K562 (cell line): Measurements from ENCODE around the gene CROT. TPM values are rescaled to one million over a fixed set of nuclear protein-coding genes. Genes with fewer than 3 reads are reported as not detected.

Experiments used
- ATAC-seq: fragments of 200-7000 bp; cut with Tn5 transposase; 3 replicates; pipeline ENCODE4 v1.9.1; 2020; ENCODE audit warnings: moderate library complexity
- BruUV-seq: library from RNA; stranded (reverse); fragments of 400-500 nt; replicated peaks from 2 replicates; lab custom pipeline; 2021; lab: Mats Ljungman, UMichigan
- CTCF ChIA-PET: fragments of 300-600 bp; formaldehyde crosslinking; extraction: SDS; loops from one replicate; lab custom pipeline; 2021; ENCODE audit warnings: low intra/inter-chr PET ratio; lab: Yijun Ruan, JAX
- POLR2A ChIA-PET: fragments of 300-600, 350-650 bp; sonication (Branson Sonifier 250); formaldehyde crosslinking; extraction: SDS; loops from one replicate; lab custom pipeline; 2021; ENCODE audit warnings: antibody characterized with exemption, inconsistent platforms; lab: Yijun Ruan, JAX
- DNase-seq, 4 experiments: peaks; one replicate each; pipeline versions ENCODE4 v3.0.0 to v3.0.0-alpha.2; 2011 to 2018; ENCODE audit warnings: low spot score in 3 of 4, mixed read lengths in 3 of 4; ENCODE audit errors: extremely low read depth in 1 of 4
- FAIRE-seq: peaks from 2 replicates; lab custom pipeline; 2011; peaks lifted over from hg19 to GRCh38; lab: Jason Lieb, UNC
- H2AFZ ChIP-seq: 2 replicates; pipeline ENCODE4 v1.6.0; 2011; ENCODE audit warnings: low read depth, low read length, control low read depth, inconsistent platforms
- H3K27ac ChIP-seq: fragments of 200-600 bp; 3 replicates; pipeline ENCODE4 v1.8.0; 2011; ENCODE audit warnings: low read depth, mild to moderate bottlenecking, control low read depth, inconsistent platforms, low read length, moderate library complexity, mixed read lengths; ENCODE audit errors: extremely low read depth
- H3K27me3 ChIP-seq, 2 experiments: fragments of 300-600 bp in 1 of 2; 2 replicates in 1 of 2; 3 replicates in 1 of 2; pipeline versions ENCODE4 v1.6.0 to v1.8.0; 2011; ENCODE audit warnings: inconsistent platforms in 2 of 2, low read length in 2 of 2, mild to moderate bottlenecking in 1 of 2, mixed read lengths in 1 of 2, moderate library complexity in 1 of 2; ENCODE audit not compliant: control insufficient read depth in 2 of 2, insufficient read depth in 2 of 2
- H3K36me3 ChIP-seq: fragments of 300-600 bp; 3 replicates; pipeline ENCODE4 v1.8.0; 2011; ENCODE audit warnings: mild to moderate bottlenecking, low read length, inconsistent platforms; ENCODE audit not compliant: control insufficient read depth, insufficient read depth
- H3K4me1 ChIP-seq, 2 experiments: fragments of 200-600 bp in 1 of 2; replicated peaks in 1 of 2; 2 replicates in 1 of 2; 3 replicates in 1 of 2; pipeline versions ENCODE4 v1.5.1 to v1.8.0; 2011; ENCODE audit warnings: inconsistent platforms in 2 of 2, low read length in 2 of 2, mild to moderate bottlenecking in 1 of 2, mixed read lengths in 1 of 2, moderate library complexity in 1 of 2; ENCODE audit not compliant: control insufficient read depth in 2 of 2, insufficient read depth in 2 of 2
- H3K4me2 ChIP-seq: 2 replicates; pipeline ENCODE4 v1.6.1; 2011; ENCODE audit warnings: low read length, control low read depth, inconsistent platforms, mixed read lengths; ENCODE audit not compliant: insufficient read depth
- H3K4me3 ChIP-seq: fragments of 200-600 bp; sonication (generic), shearing (Covaris generic); 2 replicates; pipeline ENCODE4 v1.5.1; 2016; ENCODE audit warnings: control low read depth, inconsistent platforms
- H3K79me2 ChIP-seq: fragments of 200-600 bp; 3 replicates; pipeline ENCODE4 v1.8.0; 2011; ENCODE audit warnings: low read length, inconsistent platforms; ENCODE audit not compliant: control insufficient read depth, insufficient read depth
- H3K9ac ChIP-seq, 2 experiments: 2 replicates each; pipeline versions ENCODE4 v1.6.0 to v1.6.1; 2011; ENCODE audit warnings: low read depth in 2 of 2, low read length in 2 of 2, control low read depth in 1 of 2, inconsistent platforms in 1 of 2, mild to moderate bottlenecking in 1 of 2, mixed read lengths in 1 of 2; ENCODE audit not compliant: insufficient read depth in 1 of 2
- H3K9me1 ChIP-seq: one replicate; pipeline ENCODE4 v1.6.0; 2011; ENCODE audit warnings: inconsistent platforms, mild to moderate bottlenecking, low read length, moderate library complexity; ENCODE audit not compliant: control insufficient read depth, insufficient read depth
- H3K9me3 ChIP-seq: replicated peaks from 2 replicates; pipeline ENCODE4 v1.5.1; 2011; ENCODE audit warnings: low read depth, low read length, inconsistent platforms; ENCODE audit not compliant: control insufficient read depth, insufficient read depth
- H4K20me1 ChIP-seq: replicated peaks from 2 replicates; pipeline ENCODE4 v1.6.1; 2011; ENCODE audit warnings: low read length, inconsistent platforms, mixed read lengths; ENCODE audit not compliant: control insufficient read depth, insufficient read depth
- CCNT2 ChIP-seq: IDR thresholded peaks from 2 replicates; pipeline ENCODE4 v1.6.1; 2011; ENCODE audit warnings: borderline replicate concordance, low read depth, mild to moderate bottlenecking, moderate library complexity, mixed read lengths, low read length; ENCODE audit not compliant: insufficient read length; ENCODE audit errors: extremely low read depth
- ILK ChIP-seq: fragments of 450-650 bp; IDR thresholded peaks from 2 replicates; pipeline ENCODE4 v1.6.1; 2016; ENCODE audit warnings: missing genetic modification characterization, low read depth, mild to moderate bottlenecking, missing compliant biosample characterization, moderate library complexity, borderline replicate concordance
- MYNN ChIP-seq, 2 experiments: sonication (generic); formaldehyde crosslinking in 1 of 2; IDR thresholded peaks; 2 replicates each; pipeline versions ENCODE4 v1.5.0 to v1.6.1; 2016 to 2020; ENCODE audit warnings: antibody characterized with exemption in 1 of 2, missing genetic modification reagents in 1 of 2
- SMAD2 ChIP-seq: fragments of 150-350 bp; IDR thresholded peaks from 2 replicates; pipeline ENCODE4 v1.6.1; 2014; ENCODE audit warnings: low read depth, mild to moderate bottlenecking, low read length
- SMARCE1 ChIP-seq: fragments of 450-650 bp; IDR thresholded peaks from 2 replicates; pipeline ENCODE4 v1.7.1; 2016; ENCODE audit warnings: mild to moderate bottlenecking
- SPI1 ChIP-seq: IDR thresholded peaks from 2 replicates; pipeline ENCODE4 v1.6.1; 2011; ENCODE audit warnings: low read depth, low read length, control low read depth, borderline replicate concordance
- TCF3 ChIP-seq: sonication (generic); formaldehyde crosslinking; IDR thresholded peaks from 2 replicates; pipeline ENCODE4 v1.4.0; 2020; ENCODE audit warnings: mild to moderate bottlenecking, missing genetic modification reagents
- WGBS: fragments of 100-300 bp; shearing (Covaris generic); methylation state at CpG from one replicate; pipeline ENCODE4 v1.1.6; 2016; ENCODE audit warnings: low coverage, mixed read lengths; ENCODE audit not compliant: insufficient coverage; ENCODE audit errors: missing lambda C conversion rate; 5-methylcytosine and 5-hydroxymethylcytosine counted together
- in situ Hi-C: fragments of 300-500 bp; cut with MboI; formaldehyde crosslinking; loops from 4 replicates; pipeline ENCODE4 v1.15.0; 2018; ENCODE audit warnings: inconsistent platforms, mixed read lengths
- intact Hi-C: fragments of 100-400 bp; cut with micrococcal nuclease; formaldehyde crosslinking; loops from 2 replicates; pipeline ENCODE4 v1.14.2; 2022
- polyA plus RNA-seq, 8 experiments: library from polyadenylated mRNA; depleted of rRNA in 4 of 8; stranded (reverse) in 5 of 8; unstranded in 3 of 8; fragments of >200 nt; fragmentation: Nextera tagmentation in 2 of 8; fragmentation: Illumina TruSeq in 1 of 8; extraction: Ambion mirVana in 2 of 8; extraction: Trizol in 1 of 8; gene quantifications; 2 replicates each; pipeline versions ENCODE4 v1.2.1 to v1.2.3, GENCODE V29; 2011 to 2014; ENCODE audit warnings: inconsistent platforms in 1 of 8, missing spikeins in 1 of 8
- total RNA-seq, 7 experiments: library from RNA; depleted of rRNA in 6 of 7; stranded (reverse); fragments of >200 nt in 6 of 7; fragmentation: Illumina TruSeq in 2 of 7; extraction: Trizol in 2 of 7; gene quantifications; 2 replicates each; pipeline versions ENCODE4 v1.2.1 to v1.2.3, GENCODE V29; 2011 to 2021; ENCODE audit warnings: low replicate concordance in 1 of 7

The CROT gene
- total and polyA plus RNA-seq, 9 of the 15 experiments (the other 6 are each of a cell fraction or from before 2014, with no cell fraction given): 2.5 to 8.1 (median 5.1) TPM

DNA sequence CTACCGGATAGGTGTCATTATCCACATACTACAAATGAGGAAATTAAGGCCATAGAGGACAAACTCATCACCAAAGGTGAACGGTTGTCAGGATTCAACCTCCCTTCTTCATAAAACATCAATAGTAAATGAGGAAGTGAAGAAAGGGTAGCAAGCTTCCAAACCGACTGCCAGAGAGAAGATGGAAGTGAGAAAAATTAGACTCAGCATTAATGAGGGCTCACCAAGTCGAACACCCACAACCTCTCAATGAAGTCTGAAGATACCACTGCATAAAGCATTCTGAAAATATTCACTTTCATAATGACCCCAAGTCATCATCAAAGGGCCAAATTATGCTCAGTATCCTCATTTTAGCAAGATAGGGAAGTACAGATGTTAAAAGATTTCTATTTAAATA, 100.4 kb downstream of the CROT start:
- Histone ChIP-seq H3K9me3 (no peaks in the 10 kb centered on the region), H3K4me2 (no peak overlapping the region), H4K20me1 (no peaks in the 10 kb centered on the region), H3K36me3 (no peaks in the 10 kb centered on the region), H3K27me3 (no peaks in the 10 kb centered on the region), H3K9me1 (no peaks in the 10 kb centered on the region), H3K9ac (no peak overlapping the region), H3K79me2 (no peaks in the 10 kb centered on the region), H3K27ac (no peak overlapping the region), H2AFZ (no peak overlapping the region), H3K4me1 (no peaks in the 10 kb centered on the region), H3K4me3 (no peak overlapping the region)
- intact Hi-C loops (loop anchor here (10.0 kb wide), 1 partner anchor 701 kb away; no protein-coding TSS in a partner anchor), in situ Hi-C loops (no loop called here)
- peak; percentile 42; the same call in 1 of the 2 replicates for TF ChIP-seq SPI1
- TF ChIP-seq CCNT2: no peak
- ATAC-seq (no peak), DNase-seq (no peak), FAIRE-seq (no peak)
- ChIA-PET POLR2A (no interaction called here), CTCF (no interaction called here)
- 4% methylated on average over 4 of the region's 4 CpGs for WGBS
- no TSS peak for BruUV-seq

DNA sequence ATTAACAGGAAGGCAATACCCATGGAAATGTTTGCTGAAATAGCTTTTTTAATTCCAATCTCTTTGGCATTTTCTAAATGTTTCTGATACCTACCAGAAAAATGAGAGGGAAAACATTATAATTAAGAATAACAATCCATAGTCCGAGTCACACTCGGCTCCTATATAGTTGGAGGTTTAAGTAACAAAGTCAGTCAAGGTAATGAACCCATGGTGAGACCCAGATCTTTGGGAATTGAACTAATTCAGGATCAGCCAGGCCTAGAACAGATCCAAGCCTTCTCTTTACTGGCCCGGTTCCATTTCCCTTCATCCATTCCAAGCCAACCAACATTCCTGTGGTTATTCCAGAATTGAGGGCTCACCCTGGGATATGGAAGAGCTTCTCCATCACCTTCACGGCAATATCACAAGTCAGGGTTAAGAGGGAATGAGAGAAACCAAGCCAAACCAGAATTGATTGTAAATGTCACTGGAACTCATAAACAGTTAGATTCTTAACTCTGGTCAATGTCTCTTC, 101.7 kb downstream of the CROT start:
- no peak overlapping the region for H2AFZ ChIP-seq
- no peaks in the 10 kb centered on the region for H3K27me3 ChIP-seq
- H3K9me3 ChIP-seq: no peaks in the 10 kb centered on the region
- H3K4me3 ChIP-seq: no peak overlapping the region
- FAIRE-seq (no peak), ATAC-seq (no peak), DNase-seq (no peak)
- in situ Hi-C loops: no loop called here
- H3K79me2 ChIP-seq: no peaks in the 10 kb centered on the region
- BruUV-seq: no TSS peak
- no peak overlapping the region for H3K27ac ChIP-seq
- ChIA-PET CTCF (no interaction called here), POLR2A (no interaction called here)
- H3K9ac ChIP-seq: no peak overlapping the region
- H3K4me1 ChIP-seq: no peaks in the 10 kb centered on the region
- no peaks in the 10 kb centered on the region for H4K20me1 ChIP-seq
- no peaks in the 10 kb centered on the region for H3K36me3 ChIP-seq
- no peaks in the 10 kb centered on the region for H3K9me1 ChIP-seq
- intact Hi-C loops: loop anchor here (10.0 kb wide), 1 partner anchor 702 kb away; no protein-coding TSS in a partner anchor
- 3% methylated on average over 4 of the region's 4 CpGs for WGBS
- no peak overlapping the region for H3K4me2 ChIP-seq
- no peak for TF ChIP-seq SMARCE1
- TF ChIP-seq TCF3 (CRISPR knock-in tag): no peak
- no peak for TF ChIP-seq SMAD2
- TF ChIP-seq MYNN (IDR thresholded peaks at IDR 0.05): no peak
- no peak for TF ChIP-seq MYNN (CRISPR knock-in tag; IDR thresholded peaks at IDR 0.05)
- no peak for TF ChIP-seq ILK (tag)
